Naive thymus-derived CD4-positive, alpha-beta T cell (primary cell): ENCODE results near the gene ORC1. TPM values are rescaled to one million over a fixed set of nuclear protein-coding genes. Genes with fewer than 3 reads are reported as not detected.

Source experiments
- ATAC-seq: fragments of 150-1000 bp; cut with Tn5 transposase; 2 replicates; pipeline ENCODE4 v1.10.0; 2021; ENCODE audit warnings: mild to moderate bottlenecking, moderate library complexity
- CTCF ChIA-PET: fragments of 350-600 bp; sonication (Branson Sonifier 250); formaldehyde crosslinking; loops from one replicate; lab custom pipeline; 2021; ENCODE audit warnings: antibody characterized with exemption; lab: Charles Lee
- POLR2A ChIA-PET: fragments of 350-600 bp; sonication (Branson Sonifier 250); formaldehyde crosslinking; loops from one replicate; lab custom pipeline; 2021; ENCODE audit warnings: antibody characterized with exemption, inconsistent platforms; lab: Charles Lee
- DNase-seq, 9 donors: peaks; one replicate each; pipeline versions ENCODE4 v3.0.0 to v3.0.0-alpha.2; 2020 to 2022; ENCODE audit warnings: mixed read lengths in 1 of 9
- H3K27ac ChIP-seq: one replicate; pipeline ENCODE4 v1.7.0; 2013; ENCODE audit warnings: mild to moderate bottlenecking, low read depth, low read length, moderate library complexity
- H3K27me3 ChIP-seq, 2 donors: one replicate each; pipeline ENCODE4 v1.7.0; 2013; ENCODE audit warnings: low read length in 2 of 2, mild to moderate bottlenecking in 2 of 2, moderate library complexity in 2 of 2; ENCODE audit not compliant: control insufficient read depth in 2 of 2, insufficient read depth in 2 of 2
- H3K36me3 ChIP-seq, 3 experiments: 1 replicate in 2 of 3; 2 replicates in 1 of 3; pipeline ENCODE4 v1.7.0; 2013; ENCODE audit warnings: low read length in 3 of 3, mild to moderate bottlenecking in 3 of 3, moderate library complexity in 1 of 3; ENCODE audit not compliant: insufficient read depth in 3 of 3, control insufficient read depth in 2 of 3
- H3K4me1 ChIP-seq, 2 donors: one replicate each; pipeline ENCODE4 v1.7.0; 2013; ENCODE audit warnings: low read length in 2 of 2, mild to moderate bottlenecking in 2 of 2, moderate library complexity in 1 of 2; ENCODE audit not compliant: control insufficient read depth in 2 of 2, insufficient read depth in 2 of 2
- H3K4me3 ChIP-seq: 2 replicates; pipeline ENCODE4 v1.7.0; 2013; ENCODE audit warnings: mild to moderate bottlenecking, low read length
- H3K9me3 ChIP-seq, 3 experiments: 1 replicate in 2 of 3; 2 replicates in 1 of 3; pipeline ENCODE4 v1.7.0; 2013; ENCODE audit warnings: low read length in 3 of 3; ENCODE audit not compliant: control insufficient read depth in 2 of 3
- H3K27ac Mint-ChIP-seq, 9 donors: one replicate each; pipeline ENCODE4 v1.8.0; 2020 to 2022; ENCODE audit warnings: mixed read lengths in 9 of 9, mild to moderate bottlenecking in 8 of 9, moderate library complexity in 5 of 9, inconsistent platforms in 2 of 9
- H3K27me3 Mint-ChIP-seq, 5 donors: one replicate each; pipeline ENCODE4 v1.8.0; 2021 to 2022; ENCODE audit warnings: mixed read lengths in 5 of 5, mild to moderate bottlenecking in 1 of 5
- H3K36me3 Mint-ChIP-seq, 5 donors: one replicate each; pipeline ENCODE4 v1.8.0; 2020 to 2022; ENCODE audit warnings: mixed read lengths in 5 of 5, mild to moderate bottlenecking in 3 of 5, inconsistent platforms in 1 of 5
- H3K4me1 Mint-ChIP-seq, 7 donors: one replicate each; pipeline ENCODE4 v1.8.0; 2020 to 2022; ENCODE audit warnings: mixed read lengths in 7 of 7, mild to moderate bottlenecking in 3 of 7, inconsistent platforms in 1 of 7
- H3K4me3 Mint-ChIP-seq, 10 donors: one replicate each; pipeline ENCODE4 v1.8.0; 2020 to 2022; ENCODE audit warnings: mild to moderate bottlenecking in 10 of 10, mixed read lengths in 10 of 10, moderate library complexity in 6 of 10, inconsistent platforms in 2 of 10
- H3K9me3 Mint-ChIP-seq, 11 donors: one replicate each; pipeline ENCODE4 v1.8.0; 2020 to 2022; ENCODE audit warnings: mixed read lengths in 11 of 11, mild to moderate bottlenecking in 4 of 11, inconsistent platforms in 1 of 11, moderate library complexity in 1 of 11
- intact Hi-C, 2 donors: fragments of 100-400 bp; cut with micrococcal nuclease; formaldehyde crosslinking; loops; one replicate each; pipeline ENCODE4 v1.15.1; 2023
- polyA plus RNA-seq, 2 donors: library from polyadenylated mRNA; unstranded; fragments of 300-500 nt; fragmentation: Illumina TruSeq; gene quantifications; one replicate each; pipeline ENCODE4 v1.2.3, GENCODE V29; 2021
- total RNA-seq, 6 experiments: library from RNA in 5 of 6; stranded (reverse) in 5 of 6; gene quantifications; 1 replicate in 5 of 6; 2 replicates in 1 of 6; pipeline ENCODE4 v1.2.3 and lab custom pipeline; 2021 to 2026

The ORC1 gene
- total and polyA plus RNA-seq, 7 experiments from 2014 or later, result 0.74 to 25.2 (median 1.2) TPM; not detected in 1

DNA sequence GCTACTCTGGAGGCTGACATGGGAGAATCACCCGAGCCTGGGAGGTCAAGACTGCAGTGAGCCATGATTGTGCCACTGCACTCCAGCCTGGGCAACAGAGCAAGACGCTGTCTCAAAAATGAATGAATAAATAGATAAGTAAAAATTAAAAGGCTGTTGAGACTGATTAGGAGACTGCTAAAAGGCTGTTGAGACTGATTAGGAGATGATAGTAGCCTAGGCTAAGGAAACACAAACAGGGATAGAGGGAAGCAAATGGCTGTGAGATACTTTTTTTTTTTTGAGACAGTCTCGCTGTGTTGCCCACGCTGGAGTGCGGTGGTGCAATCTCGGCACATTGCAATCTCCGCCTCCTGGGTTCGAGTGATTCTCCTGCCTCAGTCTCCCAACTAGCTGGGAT lies 28.6 kb upstream of the ORC1 start:
- ChIA-PET CTCF (no interaction called here), POLR2A (no interaction called here)
- Histone ChIP-seq H3K4me3 (no peak overlapping the region), H3K4me1 (no peaks in the 10 kb centered on the region), H3K27me3 (no peaks in the 10 kb centered on the region), H3K9me3 (no peaks in the 10 kb centered on the region), H3K27ac (no peak overlapping the region), H3K36me3 (peaks cover 11 to 66% (median 17%) of the 10 kb centered on the region in 3 experiments)
- DNase-seq, result no peak
- Mint-ChIP-seq H3K4me3 (no peak overlapping the region), H3K9me3 (no peaks in the 10 kb centered on the region), H3K4me1 (peaks cover 0 to 12% (median 0%) of the 10 kb centered on the region in 7 donors), H3K27me3 (no peaks in the 10 kb centered on the region), H3K27ac (peak overlapping the region in 5 of 9 donors; percentile 10 to 58 (median 22)), H3K36me3 (peaks cover 0 to 46% (median 32%) of the 10 kb centered on the region in 5 donors)
- intact Hi-C loops, result no loop called here
- ATAC-seq, result no peak

DNA sequence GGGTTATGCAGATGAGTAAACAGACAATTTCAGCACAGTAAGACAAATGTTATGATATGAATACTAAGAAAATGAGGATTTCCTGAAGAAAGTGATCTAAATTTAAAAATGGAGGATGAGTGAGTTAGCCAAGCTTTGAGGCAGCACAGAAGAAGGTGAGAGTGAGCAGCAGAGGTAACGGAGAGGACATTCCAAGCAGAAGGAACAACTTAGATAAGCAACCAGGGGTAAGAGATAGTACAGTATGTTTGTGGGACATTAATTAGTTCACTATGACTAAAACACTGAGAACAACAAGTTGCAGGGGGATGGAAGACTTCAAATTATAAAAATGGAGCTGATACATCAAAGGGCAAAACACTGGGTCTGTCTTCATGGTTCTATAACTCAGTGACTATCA lies 22.9 kb upstream of the ORC1 start:
- H3K27ac Mint-ChIP-seq, result peak overlapping the region in 8 of 9 donors; percentile 13 to 88 (median 56)
- POLR2A ChIA-PET, result interaction anchor here (0.9 to 4.1 kb wide), 4 partner anchors 12 to 126 kb away, joined by 3 to 53 read pairs (median 4); partner anchors contain the start of genes ORC1, PRPF38A and TUT4
- H3K9me3 ChIP-seq, result no peaks in the 10 kb centered on the region
- no peaks in the 10 kb centered on the region for H3K27me3 Mint-ChIP-seq
- no peak overlapping the region for H3K4me3 ChIP-seq
- H3K27ac ChIP-seq, result no peak overlapping the region
- no peaks in the 10 kb centered on the region for H3K27me3 ChIP-seq
- H3K9me3 Mint-ChIP-seq, result no peaks in the 10 kb centered on the region
- intact Hi-C loops, result no loop called here
- H3K4me1 Mint-ChIP-seq, result peaks cover 26 to 48% (median 42%) of the 10 kb centered on the region in 7 donors
- no peak for ATAC-seq
- DNase-seq, result no peak
- peaks cover 0 to 20% (median 7%) of the 10 kb centered on the region in 3 experiments for H3K36me3 ChIP-seq
- H3K4me1 ChIP-seq, result peaks cover 35 to 39% of the 10 kb centered on the region in 2 donors
- CTCF ChIA-PET, result no interaction called here
- peaks cover 0 to 37% (median 30%) of the 10 kb centered on the region in 5 donors for H3K36me3 Mint-ChIP-seq
- no peak overlapping the region for H3K4me3 Mint-ChIP-seq

DNA sequence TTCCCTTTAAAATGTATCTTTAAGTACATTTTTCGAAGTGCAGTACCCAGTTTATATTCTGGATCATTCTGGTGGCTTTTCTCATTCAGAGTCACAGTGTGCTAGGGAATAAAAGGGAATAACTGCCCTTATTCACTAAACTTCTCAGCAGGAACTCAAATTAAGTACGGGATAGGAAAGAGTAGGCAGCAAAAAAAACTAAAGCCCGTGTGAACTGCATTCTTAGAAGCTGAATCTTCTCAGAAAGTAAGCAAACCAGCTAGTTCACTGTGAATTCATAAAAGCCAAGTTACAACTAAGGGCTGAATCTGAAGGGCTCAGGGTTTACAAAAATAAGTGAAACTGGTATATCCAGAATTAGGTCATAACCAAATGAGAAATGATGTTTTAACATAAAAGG lies 22.1 kb upstream of the ORC1 start:
- intact Hi-C loops, result no loop called here

DNA sequence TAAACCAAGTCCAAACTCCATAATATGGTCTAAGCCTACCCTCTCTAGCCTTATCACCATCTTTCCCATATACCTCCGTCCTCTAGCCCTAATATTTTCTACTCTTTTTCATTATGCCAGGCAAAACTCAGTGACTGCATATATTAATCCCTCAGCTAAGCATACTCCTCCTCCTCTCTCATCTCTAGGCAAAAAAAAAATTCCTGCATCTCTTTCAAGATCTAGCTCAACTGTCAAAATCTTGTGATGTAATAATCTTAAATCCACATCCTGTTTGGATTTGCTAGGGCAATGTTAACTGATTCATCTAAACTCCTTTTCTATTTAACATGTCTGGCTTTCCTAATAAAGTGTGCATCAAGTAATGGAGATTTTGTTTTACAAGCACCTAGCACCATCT lies 20.6 kb upstream of the ORC1 start:
- Histone ChIP-seq H3K4me3 (no peak overlapping the region), H3K36me3 (peaks cover 0 to 7% (median 0%) of the 10 kb centered on the region in 3 experiments), H3K27me3 (no peaks in the 10 kb centered on the region), H3K9me3 (no peaks in the 10 kb centered on the region), H3K27ac (peak overlapping the region; percentile 63), H3K4me1 (peaks cover 35 to 43% of the 10 kb centered on the region in 2 donors)
- Mint-ChIP-seq H3K36me3 (peaks cover 0 to 28% (median 22%) of the 10 kb centered on the region in 5 donors), H3K4me3 (peak overlapping the region; percentile 49 to 81 (median 74)), H3K27ac (peak overlapping the region; percentile 85 to 96 (median 91)), H3K9me3 (no peaks in the 10 kb centered on the region), H3K27me3 (no peaks in the 10 kb centered on the region), H3K4me1 (peaks cover 27 to 67% (median 46%) of the 10 kb centered on the region in 7 donors)
- intact Hi-C loops, result loop anchor here (1.0 to 5.0 kb wide), 8 partner anchors 16 to 368 kb away; partner anchors contain the start of genes BTF3L4 (in 2 of the 2), ORC1 (in 2 of the 2), PRPF38A (in 2 of the 2) and TUT4 (in 2 of the 2)
- POLR2A ChIA-PET, result interaction anchor here (0.8 to 4.1 kb wide), 8 partner anchors 17 to 302 kb away, joined by 3 to 53 read pairs (median 4); partner anchors contain the start of genes CC2D1B, ORC1, PRPF38A and SHISAL2A
- DNase-seq (peak in 5 of 9 donors; percentile 29 to 37 (median 33)), ATAC-seq (no peak)
- CTCF ChIA-PET, result no interaction called here

More for the DNA sequence above, 22.1 kb upstream of the ORC1 start:
- Histone ChIP-seq H3K36me3 (peaks cover 0 to 17% (median 7%) of the 10 kb centered on the region in 3 experiments), H3K4me3 (no peak overlapping the region), H3K4me1 (peaks cover 35 to 39% of the 10 kb centered on the region in 2 donors), H3K27me3 (no peaks in the 10 kb centered on the region), H3K27ac (peak overlapping the region; percentile 63), H3K9me3 (no peaks in the 10 kb centered on the region)
- ATAC-seq (no peak), DNase-seq (no peak)
- Mint-ChIP-seq H3K4me1 (peaks cover 26 to 54% (median 44%) of the 10 kb centered on the region in 7 donors), H3K9me3 (no peaks in the 10 kb centered on the region), H3K27me3 (no peaks in the 10 kb centered on the region), H3K36me3 (peaks cover 0 to 37% (median 26%) of the 10 kb centered on the region in 5 donors), H3K27ac (peak overlapping the region; percentile 71 to 95 (median 89)), H3K4me3 (peak overlapping the region in 3 of 10 donors; percentile 3 to 69 (median 24))
- CTCF ChIA-PET, result interaction anchor here (1.4 kb wide), 1 partner anchor 261 kb away, joined by 4 read pairs; no protein-coding TSS in a partner anchor
- POLR2A ChIA-PET, result interaction anchor here (0.9 to 4.1 kb wide), 4 partner anchors 12 to 127 kb away, joined by 3 to 53 read pairs (median 4); partner anchors contain the start of genes ORC1, PRPF38A and TUT4

DNA sequence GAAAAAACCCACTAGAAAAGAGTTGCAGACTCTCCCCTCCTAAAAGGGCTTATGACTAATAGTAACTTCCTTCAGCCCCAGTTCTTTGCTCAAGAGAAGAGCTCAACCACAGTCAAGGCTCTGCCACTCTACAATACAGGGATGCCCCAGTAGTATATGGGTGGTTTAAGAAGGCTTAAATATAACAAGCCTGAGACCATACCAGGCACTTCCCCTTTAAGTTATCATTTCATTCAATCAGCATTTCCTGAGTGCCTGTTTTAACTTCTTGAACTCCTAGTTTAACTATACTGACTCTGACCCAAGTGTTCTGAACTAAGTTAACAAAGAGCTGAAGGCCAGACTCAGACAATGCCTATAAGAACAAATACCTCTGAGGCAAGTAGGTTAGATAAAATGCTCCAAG lies 20.0 kb upstream of the ORC1 start:
- H3K27ac Mint-ChIP-seq, result peak overlapping the region; percentile 85 to 96 (median 91)

DNA sequence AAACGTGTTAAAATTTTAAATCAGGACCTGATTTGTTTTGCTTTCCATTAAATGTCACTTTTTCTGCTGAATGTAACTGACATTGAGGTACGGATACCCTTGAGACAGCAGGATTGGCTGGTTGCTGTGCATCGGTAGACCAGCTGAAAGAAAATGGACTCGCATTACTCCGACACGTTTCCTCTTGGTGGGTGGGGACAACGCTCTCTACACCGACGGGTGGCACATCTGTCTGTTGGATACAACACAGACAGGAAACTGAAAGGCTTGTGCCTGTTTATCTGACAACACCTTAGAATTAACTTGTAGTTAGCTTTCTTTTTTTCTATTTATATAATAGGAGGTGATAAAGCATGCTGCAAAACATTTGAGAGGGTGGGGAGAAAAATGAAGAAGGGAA lies 19.5 kb upstream of the ORC1 start:
- Mint-ChIP-seq H3K4me1 (peaks cover 33 to 77% (median 52%) of the 10 kb centered on the region in 7 donors), H3K4me3 (peak overlapping the region; percentile 49 to 81 (median 74)), H3K9me3 (no peaks in the 10 kb centered on the region), H3K27ac (peak overlapping the region; percentile 85 to 96 (median 91)), H3K27me3 (no peaks in the 10 kb centered on the region), H3K36me3 (peaks cover 0 to 32% (median 26%) of the 10 kb centered on the region in 5 donors)
- POLR2A ChIA-PET, result interaction anchor here (0.6 to 4.1 kb wide), 10 partner anchors 11 to 303 kb away, joined by 3 to 53 read pairs (median 4); partner anchors contain the start of genes CC2D1B, ORC1, PRPF38A and SHISAL2A
- Histone ChIP-seq H3K27me3 (no peaks in the 10 kb centered on the region), H3K4me1 (peaks cover 35 to 50% of the 10 kb centered on the region in 2 donors), H3K27ac (peak overlapping the region; percentile 63), H3K9me3 (no peaks in the 10 kb centered on the region), H3K4me3 (peak overlapping the region; percentile 14), H3K36me3 (peaks cover 0 to 7% (median 0%) of the 10 kb centered on the region in 3 experiments)
- intact Hi-C loops, result loop anchor here (1.0 to 5.0 kb wide), 10 partner anchors 17 to 366 kb away; partner anchors contain the start of genes BTF3L4 (in 2 of the 2), ORC1 (in 2 of the 2), PRPF38A (in 2 of the 2) and TUT4 (in 2 of the 2)
- DNase-seq (peak; percentile 22 to 85 (median 77)), ATAC-seq (peak; percentile 90)
- CTCF ChIA-PET, result interaction anchor here (0.7 to 1.0 kb wide), 4 partner anchors 18 to 262 kb away, joined by 3 to 5 read pairs (median 3); partner anchors contain the start of genes ORC1 and PRPF38A

More for the DNA sequence above, 20.0 kb upstream of the ORC1 start:
- intact Hi-C loops, result loop anchor here (1.0 to 5.0 kb wide), 8 partner anchors 17 to 367 kb away; partner anchors contain the start of genes BTF3L4 (in 2 of the 2), ORC1 (in 2 of the 2), PRPF38A (in 2 of the 2) and TUT4 (in 2 of the 2)
- ChIA-PET POLR2A (interaction anchor here (0.8 to 4.1 kb wide), 10 partner anchors 16 to 302 kb away, joined by 3 to 53 read pairs (median 4); partner anchors contain the start of genes CC2D1B, ORC1, PRPF38A and SHISAL2A), CTCF (interaction anchor here (0.7 to 1.0 kb wide), 2 partner anchors 20 to 262 kb away, joined by 3 read pairs; partner anchors contain the start of genes ORC1 and PRPF38A)
- H3K27ac ChIP-seq, result peak overlapping the region; percentile 63
- H3K4me1 Mint-ChIP-seq, result peaks cover 33 to 72% (median 51%) of the 10 kb centered on the region in 7 donors
- peak; percentile 93 for ATAC-seq
- peak overlapping the region; percentile 49 to 81 (median 74) for H3K4me3 Mint-ChIP-seq
- peak in 7 of 9 donors; percentile 38 to 71 (median 57) for DNase-seq
- peaks cover 35 to 45% of the 10 kb centered on the region in 2 donors for H3K4me1 ChIP-seq
- H3K27me3 Mint-ChIP-seq, result no peaks in the 10 kb centered on the region
- H3K4me3 ChIP-seq, result peak overlapping the region; percentile 14
- H3K36me3 ChIP-seq, result peaks cover 0 to 7% (median 0%) of the 10 kb centered on the region in 3 experiments
- H3K27me3 ChIP-seq, result no peaks in the 10 kb centered on the region
- no peaks in the 10 kb centered on the region for H3K9me3 ChIP-seq
- H3K9me3 Mint-ChIP-seq, result no peaks in the 10 kb centered on the region
- H3K36me3 Mint-ChIP-seq, result peaks cover 0 to 33% (median 27%) of the 10 kb centered on the region in 5 donors
